ENCODE data around the gene ACAP1.

Gene ACAP1

DNA sequence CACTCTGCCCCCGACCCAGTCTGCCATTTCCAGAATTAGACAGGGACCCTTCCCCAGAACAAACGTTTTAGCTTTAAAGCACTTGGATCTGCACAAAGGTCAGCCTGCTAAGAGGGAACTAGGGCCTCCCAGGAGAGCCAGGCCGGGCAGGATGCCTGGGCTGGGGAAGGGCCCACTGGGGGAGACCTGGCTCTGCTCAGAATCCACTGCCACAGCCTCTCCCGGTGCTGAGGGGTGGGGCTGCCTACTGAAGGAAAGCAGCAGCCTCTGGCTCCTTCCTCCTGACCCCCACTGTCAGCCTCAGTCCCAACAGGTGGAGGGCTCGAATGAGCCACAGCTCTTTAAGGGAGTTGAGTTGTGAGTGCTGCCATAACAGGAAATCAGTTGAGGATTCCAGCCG, 43.6 kb upstream of the ACAP1 start:
- TF ChIP-seq, protein P1, sequence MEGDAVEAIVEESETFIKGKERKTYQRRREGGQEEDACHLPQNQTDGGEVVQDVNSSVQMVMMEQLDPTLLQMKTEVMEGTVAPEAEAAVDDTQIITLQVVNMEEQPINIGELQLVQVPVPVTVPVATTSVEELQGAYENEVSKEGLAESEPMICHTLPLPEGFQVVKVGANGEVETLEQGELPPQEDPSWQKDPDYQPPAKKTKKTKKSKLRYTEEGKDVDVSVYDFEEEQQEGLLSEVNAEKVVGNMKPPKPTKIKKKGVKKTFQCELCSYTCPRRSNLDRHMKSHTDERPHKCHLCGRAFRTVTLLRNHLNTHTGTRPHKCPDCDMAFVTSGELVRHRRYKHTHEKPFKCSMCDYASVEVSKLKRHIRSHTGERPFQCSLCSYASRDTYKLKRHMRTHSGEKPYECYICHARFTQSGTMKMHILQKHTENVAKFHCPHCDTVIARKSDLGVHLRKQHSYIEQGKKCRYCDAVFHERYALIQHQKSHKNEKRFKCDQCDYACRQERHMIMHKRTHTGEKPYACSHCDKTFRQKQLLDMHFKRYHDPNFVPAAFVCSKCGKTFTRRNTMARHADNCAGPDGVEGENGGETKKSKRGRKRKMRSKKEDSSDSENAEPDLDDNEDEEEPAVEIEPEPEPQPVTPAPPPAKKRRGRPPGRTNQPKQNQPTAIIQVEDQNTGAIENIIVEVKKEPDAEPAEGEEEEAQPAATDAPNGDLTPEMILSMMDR (IDR thresholded peaks at IDR 0.05), result no peak
- DNase-seq, result no peak
- H3K4me1 Mint-ChIP-seq, result peaks cover 63% of the 10 kb centered on the region
- H3K27ac Mint-ChIP-seq, result no peak overlapping the region
- no peaks in the 10 kb centered on the region for H3K36me3 Mint-ChIP-seq (ENCODE audit: low read depth)
- H3K27me3 Mint-ChIP-seq (ENCODE audit: low read depth, poor library complexity), result peaks cover 50% of the 10 kb centered on the region
- H3K4me3 Mint-ChIP-seq, result peak overlapping the region; percentile 54
- H3K9me3 Mint-ChIP-seq, result no peaks in the 10 kb centered on the region

DNA sequence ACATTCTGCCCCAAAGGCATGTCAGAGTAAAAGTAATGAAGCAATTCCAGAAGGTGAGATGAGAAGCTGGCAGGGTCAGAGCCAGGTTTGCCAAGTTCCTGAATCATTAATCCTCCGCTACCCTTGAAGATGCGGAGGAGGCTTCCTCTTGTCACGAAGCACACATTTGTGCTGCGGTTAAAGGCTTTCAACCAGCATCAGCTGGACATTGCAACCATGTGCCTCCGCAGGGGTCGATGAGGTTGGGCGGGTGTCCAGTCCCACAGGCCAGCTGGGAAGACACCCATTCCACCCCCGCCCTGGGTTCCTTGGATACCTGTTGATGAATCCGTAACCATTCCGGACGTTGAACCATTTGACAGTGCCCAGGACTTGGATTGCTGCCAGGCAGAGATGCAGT, 43.2 kb upstream of the ACAP1 start:
- H3K27ac Mint-ChIP-seq, result no peak overlapping the region
- DNase-seq, result no peak
- H3K4me3 Mint-ChIP-seq, result peak overlapping the region; percentile 64
- H3K9me3 Mint-ChIP-seq, result no peaks in the 10 kb centered on the region
- H3K36me3 Mint-ChIP-seq (ENCODE audit: low read depth), result no peaks in the 10 kb centered on the region
- TF ChIP-seq, protein P1 (IDR thresholded peaks at IDR 0.05), result no peak
- peaks cover 59% of the 10 kb centered on the region for H3K4me1 Mint-ChIP-seq
- H3K27me3 Mint-ChIP-seq (ENCODE audit: low read depth, poor library complexity), result peaks cover 55% of the 10 kb centered on the region

DNA sequence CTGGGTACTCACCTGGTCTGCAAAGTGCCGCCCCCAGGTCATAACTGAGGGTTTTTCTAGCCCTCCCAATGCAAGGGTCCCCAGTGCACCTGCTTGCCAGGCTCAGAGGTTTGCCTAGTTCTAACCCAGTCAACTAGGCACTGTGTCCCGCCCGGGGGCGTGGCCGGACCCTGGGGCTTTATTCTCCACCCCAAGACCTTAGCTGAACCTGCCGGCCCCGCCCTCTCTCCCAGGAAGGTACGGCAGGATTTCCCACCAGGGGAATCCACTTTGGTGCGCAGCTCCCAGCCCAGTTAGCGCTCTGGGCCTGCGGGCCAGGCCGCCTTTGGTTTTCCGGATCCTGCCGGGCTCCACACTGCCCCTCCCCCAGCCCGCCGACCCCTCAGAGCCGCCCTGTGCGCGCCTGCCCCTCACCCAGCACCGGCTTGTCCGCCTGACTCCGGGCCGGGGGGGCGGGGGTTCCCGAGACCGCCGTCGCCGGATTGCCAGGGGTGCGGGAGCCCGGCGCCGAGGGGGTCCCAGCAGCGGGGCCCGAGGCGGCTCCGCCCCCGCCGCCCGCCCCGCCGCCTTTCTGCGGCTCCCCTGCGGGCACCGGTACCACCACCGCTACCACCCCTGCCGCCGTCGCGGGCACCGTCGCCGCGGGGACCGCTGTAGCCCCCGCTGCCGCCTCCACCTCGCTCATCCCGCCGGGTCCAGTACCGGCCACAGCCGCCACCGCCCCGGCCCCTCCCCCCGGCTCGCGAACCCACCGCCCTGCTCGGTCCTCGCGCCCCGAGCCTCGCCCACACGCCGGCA, 42.3 kb upstream of the ACAP1 start:
- H3K27me3 Mint-ChIP-seq (ENCODE audit: low read depth, poor library complexity), result peaks cover 63% of the 10 kb centered on the region

DNA sequence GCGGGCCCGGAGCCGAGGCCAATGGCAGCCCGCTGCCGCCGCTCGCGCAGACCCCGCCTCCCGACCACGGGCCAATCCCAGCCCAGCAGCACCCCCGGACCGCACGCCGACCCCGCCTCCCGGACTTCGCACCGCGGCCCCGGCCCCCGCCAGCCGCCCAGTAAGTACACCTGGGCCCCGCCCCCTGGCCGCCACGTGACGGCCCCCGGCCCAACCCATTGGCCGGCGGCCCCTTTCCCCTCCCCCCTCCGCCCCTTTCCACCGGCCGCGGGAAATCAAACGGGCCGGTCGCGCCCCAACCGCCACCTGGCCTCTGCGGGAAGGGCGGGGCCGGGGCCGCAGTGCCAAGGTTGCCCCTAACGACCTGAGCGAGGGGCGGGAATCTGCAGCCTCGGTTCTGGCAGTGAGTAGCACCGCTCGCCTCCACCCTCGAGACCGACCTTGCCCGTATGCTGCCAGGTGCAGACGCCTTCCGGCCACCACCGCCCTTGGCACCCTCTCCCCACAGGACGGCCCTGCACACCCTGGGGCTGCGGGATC, 41.6 kb upstream of the ACAP1 start, which contains the start of gene YBX2:
Gene YBX2 (minus strand): TSS at position 26 of the 540 bp plus-strand sequence. CDS start 139 bp downstream, outside the sequence.
- peak within 1 kb of the TSS; percentile 79 for H3K4me3 Mint-ChIP-seq
- no peak within 1 kb of the TSS for H3K27ac Mint-ChIP-seq
- DNase-seq, result peak; percentile 93
- peaks cover 50% of the 10 kb centered on the region for H3K4me1 Mint-ChIP-seq
- H3K36me3 Mint-ChIP-seq (ENCODE audit: low read depth), result no peaks in the 10 kb centered on the region
- H3K9me3 Mint-ChIP-seq, result no peaks in the 10 kb centered on the region
- H3K27me3 Mint-ChIP-seq (ENCODE audit: low read depth, poor library complexity), result peaks cover 67% of the 10 kb centered on the region
- TF ChIP-seq, protein P1 (IDR thresholded peaks at IDR 0.05), result no peak

More for the DNA sequence above, 42.3 kb upstream of the ACAP1 start:
- Mint-ChIP-seq H3K4me1 (peaks cover 51% of the 10 kb centered on the region), H3K4me3 (peak overlapping the region; percentile 64), H3K27ac (no peak overlapping the region), H3K9me3 (no peaks in the 10 kb centered on the region), H3K36me3 (ENCODE audit: low read depth) (no peaks in the 10 kb centered on the region)
- TF ChIP-seq, protein P1 (IDR thresholded peaks at IDR 0.05), result no peak
- peak; percentile 56 for DNase-seq

DNA sequence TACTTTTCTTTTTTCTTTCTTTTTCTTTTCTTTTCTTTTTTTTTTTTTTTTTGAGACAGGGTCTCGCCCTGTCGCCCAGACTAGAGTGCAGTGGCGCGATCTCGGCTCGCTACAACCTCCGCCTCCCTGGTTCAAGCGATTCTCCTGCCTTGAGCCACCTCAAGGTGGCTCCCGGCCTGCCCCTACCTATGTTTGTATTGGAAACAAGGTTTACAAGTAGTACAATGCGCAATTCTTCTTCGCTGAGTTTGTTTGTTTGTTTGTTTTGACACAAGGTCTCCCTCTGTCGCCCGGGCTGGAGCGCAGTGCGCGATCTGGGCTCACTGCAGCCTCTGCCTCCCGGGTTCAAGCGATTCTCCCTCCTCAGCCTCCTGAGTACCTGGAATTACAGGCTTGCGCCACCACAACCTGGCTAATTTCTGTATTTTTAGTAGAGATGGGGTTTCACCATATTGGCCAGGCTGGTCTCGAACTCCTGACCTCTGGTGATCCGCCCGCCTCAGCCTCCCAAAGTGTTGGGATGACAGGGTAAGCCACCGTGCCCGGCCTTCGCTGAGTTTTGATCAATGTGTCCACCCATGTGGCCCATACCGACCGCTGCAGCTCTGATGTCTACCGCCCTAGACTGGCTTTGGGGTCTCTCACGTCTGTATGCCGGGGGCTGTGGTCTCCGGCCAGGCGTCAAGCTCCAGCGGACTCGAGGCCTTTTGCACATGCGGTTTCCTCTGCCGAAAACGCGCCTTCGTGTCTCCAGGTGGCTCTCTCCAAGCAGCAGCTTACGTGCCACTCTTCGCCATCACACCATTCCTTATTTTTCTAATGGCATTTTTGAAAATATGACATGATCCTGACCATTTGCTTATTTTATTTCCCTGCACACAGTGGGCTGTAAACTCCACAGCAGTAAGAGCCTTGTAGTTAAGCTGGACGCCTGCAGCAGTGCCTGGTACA, 40.8 kb upstream of the ACAP1 start:
- no peak for DNase-seq
- Mint-ChIP-seq H3K9me3 (no peaks in the 10 kb centered on the region), H3K4me3 (peak overlapping the region; percentile 79), H3K27ac (no peak overlapping the region), H3K4me1 (peaks cover 44% of the 10 kb centered on the region), H3K27me3 (ENCODE audit: low read depth, poor library complexity) (peaks cover 76% of the 10 kb centered on the region), H3K36me3 (ENCODE audit: low read depth) (no peaks in the 10 kb centered on the region)
- TF ChIP-seq, protein P1 (IDR thresholded peaks at IDR 0.05), result no peak

All from nephron progenitor cell (in vitro differentiated cells).